B cell (primary cell): ENCODE results near the gene AKIRIN1. TPM values are rescaled to one million over a fixed set of nuclear protein-coding genes. Genes with fewer than 3 reads are reported as not detected.
A peak's percentile ranks its signal among the peaks of the same experiment; 100 is the strongest.

ENCODE experiments used
- ATAC-seq: fragments of 200-7000 bp; cut with Tn5 transposase; one replicate; pipeline ENCODE4 v1.10.0; 2021; ENCODE audit warnings: low read depth, mild to moderate bottlenecking, moderate number of reproducible peaks, moderate library complexity
- CTCF ChIA-PET: fragments of 350-600 bp; sonication (Branson Sonifier 250); formaldehyde crosslinking; loops from one replicate; lab custom pipeline; 2021; ENCODE audit warnings: antibody characterized with exemption, inconsistent platforms; lab: Charles Lee
- POLR2A ChIA-PET: fragments of 350-600 bp; sonication (Branson Sonifier 250); formaldehyde crosslinking; loops from one replicate; lab custom pipeline; 2021; ENCODE audit warnings: antibody characterized with exemption; lab: Charles Lee
- DNase-seq: peaks from one replicate; pipeline ENCODE4 v3.0.0; 2013
- H2AFZ ChIP-seq: 2 replicates; pipeline ENCODE4 v1.6.1; 2012; ENCODE audit warnings: mild to moderate bottlenecking, low read depth, low read length; ENCODE audit not compliant: insufficient read depth, poor library complexity, severe bottlenecking
- H3K27ac ChIP-seq, 2 donors: 1 replicate in 1 of 2; 2 replicates in 1 of 2; pipeline ENCODE4 v1.5.1; 2012 to 2013; ENCODE audit warnings: low read length in 2 of 2, mild to moderate bottlenecking in 2 of 2, moderate library complexity in 1 of 2
- H3K27me3 ChIP-seq, 4 experiments: fragments of 200-600 bp in 1 of 4; sonication (generic) in 1 of 4; replicated peaks in 1 of 4; 1 replicate in 2 of 4; 2 replicates in 2 of 4; pipeline versions ENCODE4 v1.6.1 to v1.7.0; 2013 to 2016; ENCODE audit warnings: low read length in 3 of 4, mild to moderate bottlenecking in 2 of 4, mixed read lengths in 1 of 4, moderate library complexity in 1 of 4; ENCODE audit not compliant: insufficient read depth in 4 of 4, control insufficient read depth in 3 of 4; ENCODE audit errors: control extremely low read depth in 1 of 4
- H3K36me3 ChIP-seq, 2 experiments: replicated peaks in 1 of 2; 1 replicate in 1 of 2; 2 replicates in 1 of 2; pipeline versions ENCODE4 v1.6.1 to v1.7.1; 2013; ENCODE audit warnings: low read length in 1 of 2; ENCODE audit not compliant: insufficient read depth in 2 of 2, control insufficient read depth in 1 of 2; ENCODE audit errors: control extremely low read depth in 1 of 2, extremely low read depth in 1 of 2
- H3K4me1 ChIP-seq, 2 donors: fragments of 200-600 bp in 1 of 2; sonication (generic) in 1 of 2; 1 replicate in 1 of 2; 2 replicates in 1 of 2; pipeline versions ENCODE4 v1.5.1 to v1.6.1; 2013 to 2017; ENCODE audit warnings: low read length in 2 of 2; ENCODE audit not compliant: control insufficient read depth in 2 of 2, insufficient read depth in 2 of 2
- H3K4me2 ChIP-seq: replicated peaks from 2 replicates; pipeline ENCODE3; 2012; ENCODE audit warnings: mild to moderate bottlenecking, low read depth, low read length; ENCODE audit not compliant: poor library complexity, severe bottlenecking
- H3K4me3 ChIP-seq, 5 experiments: fragments of 200-600 bp in 1 of 5; sonication (generic) in 1 of 5; 1 replicate in 3 of 5; 2 replicates in 2 of 5; pipeline versions ENCODE4 v1.5.1 to v1.7.0; 2011 to 2016; ENCODE audit warnings: low read length in 4 of 5, mild to moderate bottlenecking in 4 of 5, low read depth in 2 of 5, control low read depth in 1 of 5, moderate library complexity in 1 of 5; ENCODE audit not compliant: insufficient read depth in 1 of 5; ENCODE audit errors: control extremely low read depth in 1 of 5, extremely low read depth in 1 of 5
- H3K79me2 ChIP-seq: fragments of 200-600 bp; sonication (generic); one replicate; pipeline ENCODE4 v1.6.0; 2016; ENCODE audit warnings: low read length; ENCODE audit not compliant: control insufficient read depth, insufficient read depth
- H3K9ac ChIP-seq: fragments of 200-600 bp; sonication (generic); 2 replicates; pipeline ENCODE4 v1.6.1; 2017; ENCODE audit warnings: mild to moderate bottlenecking, low read length, moderate library complexity
- H3K9me3 ChIP-seq, 3 donors: one replicate each; pipeline versions ENCODE4 v1.6.1 to v1.7.1; 2013; ENCODE audit warnings: low read length in 2 of 3; ENCODE audit not compliant: control insufficient read depth in 2 of 3, insufficient read depth in 1 of 3; ENCODE audit errors: control extremely low read depth in 1 of 3
- H4K20me1 ChIP-seq: 2 replicates; pipeline ENCODE4 v1.6.0; 2012; ENCODE audit warnings: mild to moderate bottlenecking, low read length; ENCODE audit not compliant: insufficient read depth, control insufficient read depth, poor library complexity, severe bottlenecking
- H3K27ac Mint-ChIP-seq: one replicate; pipeline ENCODE4 v1.8.0; 2021; ENCODE audit warnings: mixed read lengths
- H3K27me3 Mint-ChIP-seq: one replicate; pipeline ENCODE4 v1.8.0; 2021; ENCODE audit warnings: mixed read lengths
- H3K4me1 Mint-ChIP-seq: one replicate; pipeline ENCODE4 v1.8.0; 2021; ENCODE audit warnings: mixed read lengths
- H3K4me3 Mint-ChIP-seq: one replicate; pipeline ENCODE4 v1.8.0; 2021; ENCODE audit warnings: mixed read lengths
- H3K9me3 Mint-ChIP-seq: one replicate; pipeline ENCODE4 v1.8.0; 2022; ENCODE audit warnings: mixed read lengths; ENCODE audit not compliant: insufficient read depth
- CTCF ChIP-seq: fragments of 200-600 bp; IDR thresholded peaks from one replicate; pipeline ENCODE4 v1.8.0; 2022; ENCODE audit warnings: antibody characterized with exemption, mild to moderate bottlenecking
- EZH2 ChIP-seq: IDR thresholded peaks from 2 replicates; pipeline ENCODE4 v1.6.1; 2012; ENCODE audit warnings: borderline replicate concordance, low read depth, mild to moderate bottlenecking, moderate library complexity, low read length; ENCODE audit not compliant: insufficient read depth, poor library complexity, severe bottlenecking
- WGBS: methylation state at CpG from one replicate; pipeline ENCODE4 v1.1.5; 2013; ENCODE audit warnings: missing lambda C conversion rate; ENCODE audit not compliant: insufficient coverage; 5-methylcytosine and 5-hydroxymethylcytosine counted together
- intact Hi-C: fragments of 100-400 bp; cut with micrococcal nuclease; formaldehyde crosslinking; loops from one replicate; pipeline ENCODE4 v1.10.0; 2022
- polyA plus RNA-seq: library from polyadenylated mRNA; depleted of rRNA; stranded (reverse); fragments of >200 nt; gene quantifications from 2 replicates; pipeline ENCODE4 v1.2.3, GENCODE V29; 2012
- total RNA-seq, 2 donors: library from RNA; stranded (reverse); fragments of 120-200 nt in 1 of 2; gene quantifications; 1 replicate in 1 of 2; 2 replicates in 1 of 2; pipeline versions ENCODE4 v1.2.3 to v1.2.4, GENCODE V29; 2013 to 2022

Gene AKIRIN1
- total and polyA plus RNA-seq, 2 donors (not counting 1 experiment from before 2014, with no cell fraction given) = 36.5 to 59.7 TPM

GRCh38 chr1:39046613-39047210 lies 55.6 kb downstream of the AKIRIN1 start:
- Histone ChIP-seq H3K9ac (no peak overlapping the region), H3K4me2 (no peak overlapping the region), H3K4me1 (peaks cover 3 to 15% of the 10 kb centered on the region in 2 donors), H3K27me3 (no peaks in the 10 kb centered on the region), H2AFZ (no peak overlapping the region), H3K4me3 (no peak overlapping the region), H3K79me2 (no peaks in the 10 kb centered on the region), H3K36me3 (no peaks in the 10 kb centered on the region), H3K27ac (no peak overlapping the region), H3K9me3 (no peaks in the 10 kb centered on the region), H4K20me1 (no peaks in the 10 kb centered on the region)
- TF ChIP-seq CTCF = no peak
- no peak for TF ChIP-seq EZH2
- Mint-ChIP-seq H3K9me3 (no peaks in the 10 kb centered on the region), H3K27me3 (no peaks in the 10 kb centered on the region), H3K4me3 (no peak overlapping the region), H3K4me1 (peaks cover 29% of the 10 kb centered on the region), H3K27ac (no peak overlapping the region)
- ChIA-PET CTCF (no interaction called here), POLR2A (no interaction called here)
- DNase-seq (no peak), ATAC-seq (no peak)
- intact Hi-C loops = no loop called here
- WGBS = 100% methylated on average over 3 of the region's 6 CpGs

GRCh38 chr1:39047374-39048229 lies 56.5 kb downstream of the AKIRIN1 start:
- H3K27ac Mint-ChIP-seq = no peak overlapping the region
- H3K9me3 Mint-ChIP-seq = no peaks in the 10 kb centered on the region
- H3K27me3 Mint-ChIP-seq = no peaks in the 10 kb centered on the region
- CTCF ChIA-PET = no interaction called here
- no peak overlapping the region for H3K4me3 Mint-ChIP-seq
- 66% methylated on average over 7 of the region's 12 CpGs for WGBS
- Histone ChIP-seq H3K27me3 (no peaks in the 10 kb centered on the region), H3K4me3 (no peak overlapping the region), H3K4me1 (peaks cover 3 to 15% of the 10 kb centered on the region in 2 donors), H2AFZ (no peak overlapping the region), H3K4me2 (no peak overlapping the region), H4K20me1 (no peaks in the 10 kb centered on the region), H3K9me3 (no peaks in the 10 kb centered on the region), H3K36me3 (no peaks in the 10 kb centered on the region), H3K79me2 (no peaks in the 10 kb centered on the region), H3K9ac (no peak overlapping the region), H3K27ac (no peak overlapping the region)
- no peak for TF ChIP-seq CTCF
- TF ChIP-seq EZH2 = no peak
- ATAC-seq = peak; percentile 49
- POLR2A ChIA-PET = no interaction called here
- intact Hi-C loops = no loop called here
- peak; percentile 17 for DNase-seq
- peaks cover 30% of the 10 kb centered on the region for H3K4me1 Mint-ChIP-seq
